ENCODE data around the gene AHSP.

- TF ChIP-seq CTCF (IDR thresholded peaks at IDR 0.05) (no peak), EP300 (IDR thresholded peaks at IDR 0.05) (no peak), POLR2A (IDR thresholded peaks at IDR 0.05; ENCODE audit: low read depth) (no peak), POLR2AphosphoS5 (IDR thresholded peaks at IDR 0.05) (no peak)
These were observed 1.6 kb downstream of the AHSP start for GRCh38 chr16:31529108-31529936.

Data from esophagus muscularis mucosa (tissue), 4 donors.